Esophagus (tissue), 2 donors: ENCODE data around the gene SEMA5A. TPM values are rescaled to one million over a fixed set of nuclear protein-coding genes. Genes with fewer than 3 reads are reported as not detected.

ENCODE experiments used
- H3K27ac ChIP-seq, 2 donors: one replicate each; pipeline ENCODE4 v1.5.1; 2013; ENCODE audit warnings: low read depth in 2 of 2, mild to moderate bottlenecking in 2 of 2, inconsistent platforms in 1 of 2, low read length in 1 of 2, moderate library complexity in 1 of 2
- H3K27me3 ChIP-seq, 2 donors: one replicate each; pipeline ENCODE4 v1.6.1; 2013; ENCODE audit warnings: low read length in 2 of 2, control low read depth in 1 of 2, mild to moderate bottlenecking in 1 of 2; ENCODE audit not compliant: insufficient read depth in 2 of 2, control insufficient read depth in 1 of 2
- H3K36me3 ChIP-seq, 2 donors: one replicate each; pipeline ENCODE4 v1.6.1; 2013; ENCODE audit warnings: low read length in 1 of 2; ENCODE audit not compliant: control insufficient read depth in 2 of 2, insufficient read depth in 2 of 2
- H3K4me1 ChIP-seq, 2 donors: one replicate each; pipeline ENCODE4 v1.6.1; 2013; ENCODE audit warnings: low read length in 1 of 2; ENCODE audit not compliant: control insufficient read depth in 2 of 2, insufficient read depth in 2 of 2
- H3K4me3 ChIP-seq, 2 donors: one replicate each; pipeline ENCODE4 v1.5.1; 2013; ENCODE audit warnings: low read length in 2 of 2, mild to moderate bottlenecking in 2 of 2, low read depth in 1 of 2, moderate library complexity in 1 of 2
- H3K9me3 ChIP-seq, 2 donors: one replicate each; pipeline ENCODE4 v1.6.1; 2013; ENCODE audit warnings: mild to moderate bottlenecking in 2 of 2, low read depth in 1 of 2, low read length in 1 of 2, moderate library complexity in 1 of 2; ENCODE audit not compliant: control insufficient read depth in 2 of 2, insufficient read depth in 1 of 2
- WGBS, 2 donors: extraction: QIAGEN DNeasy Blood & Tissue Kit; methylation state at CpG; one replicate each; pipeline ENCODE4 v1.1.7; 2013; 5-methylcytosine and 5-hydroxymethylcytosine counted together
- polyA plus RNA-seq, 2 donors: library from polyadenylated mRNA; stranded (reverse); fragments of 200-250 nt; gene quantifications; one replicate each; pipeline ENCODE4 v1.2.3, GENCODE V29; 2013
- donor health status: healthy with polysubstance abuse.
- donor health status: Bipolar disorder and iron deficiency.

Gene SEMA5A
- polyA plus RNA-seq, 2 donors = 1.3 to 1.9 TPM

- no peak overlapping the region for H3K4me3 ChIP-seq
- no peaks in the 10 kb centered on the region for H3K36me3 ChIP-seq
- no peaks in the 10 kb centered on the region for H3K27me3 ChIP-seq
- H3K27ac ChIP-seq = no peak overlapping the region
- H3K9me3 ChIP-seq = peaks cover 2 to 3% of the 10 kb centered on the region in 2 donors
- WGBS, 2 donors = 57 to 79% methylated on average over 1 of the region's 1 CpG
- H3K4me1 ChIP-seq = no peaks in the 10 kb centered on the region
Observed at GRCh38 chr5:9423571-9423970, 122.3 kb downstream of the SEMA5A start.

DNA sequence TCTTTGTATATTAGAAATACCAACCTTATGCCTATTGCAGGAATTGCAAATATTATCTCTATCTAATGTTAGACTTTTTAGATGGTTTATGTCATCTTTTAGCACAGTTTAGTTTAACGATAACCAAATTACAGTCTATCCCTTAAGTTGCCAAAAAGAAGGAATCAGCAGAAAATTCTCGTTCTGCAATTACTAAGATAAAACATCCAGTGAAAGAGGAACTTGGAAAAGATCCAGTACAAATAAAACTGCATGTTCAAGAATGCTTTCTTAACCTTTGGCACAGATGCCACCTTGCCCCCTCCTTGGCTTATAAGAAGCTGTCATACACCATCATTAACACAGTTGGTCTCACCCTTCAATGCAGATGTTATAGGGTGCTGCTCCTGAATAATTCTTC, 124.0 kb downstream of the SEMA5A start:
- Histone ChIP-seq H3K9me3 (peaks cover 2 to 3% of the 10 kb centered on the region in 2 donors), H3K27ac (no peak overlapping the region), H3K4me3 (no peak overlapping the region), H3K27me3 (no peaks in the 10 kb centered on the region), H3K4me1 (no peaks in the 10 kb centered on the region), H3K36me3 (no peaks in the 10 kb centered on the region)
- 13 to 19% methylated on average over 2 of the region's 2 CpGs for WGBS, 2 donors

GRCh38 chr5:9419794-9420193, 126.1 kb downstream of the SEMA5A start:
- 89% methylated on average over 5 of the region's 5 CpGs for WGBS, 2 donors
- Histone ChIP-seq H3K4me1 (peaks cover 0 to 2% of the 10 kb centered on the region in 2 donors), H3K9me3 (peaks cover 2 to 6% of the 10 kb centered on the region in 2 donors), H3K27ac (no peak overlapping the region), H3K4me3 (no peak overlapping the region), H3K36me3 (peaks cover 0 to 2% of the 10 kb centered on the region in 2 donors), H3K27me3 (no peaks in the 10 kb centered on the region)

DNA sequence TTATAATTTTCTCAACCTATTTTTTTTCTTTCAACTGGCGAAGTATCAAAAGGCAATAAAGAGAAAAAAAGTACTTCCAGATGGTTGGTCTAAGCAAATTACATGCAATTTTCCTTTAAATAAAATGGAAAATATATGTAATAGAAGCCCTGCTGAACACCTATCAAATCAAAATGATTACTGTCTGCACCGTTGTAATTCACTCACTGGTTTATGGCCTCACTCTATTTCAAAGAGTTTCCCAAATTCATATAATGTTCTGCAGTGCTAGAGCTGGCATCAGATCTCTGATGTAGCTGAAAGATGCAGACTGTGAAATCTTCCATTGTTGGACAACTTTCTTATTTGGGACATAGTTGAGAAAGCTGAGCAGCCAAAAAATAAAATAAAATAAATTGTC, 130.3 kb downstream of the SEMA5A start:
- no peak overlapping the region for H3K4me3 ChIP-seq
- H3K27me3 ChIP-seq = no peaks in the 10 kb centered on the region
- H3K36me3 ChIP-seq = peaks cover 0 to 2% of the 10 kb centered on the region in 2 donors
- peaks cover 2 to 6% of the 10 kb centered on the region in 2 donors for H3K9me3 ChIP-seq
- H3K4me1 ChIP-seq = peaks cover 0 to 2% of the 10 kb centered on the region in 2 donors
- no peak overlapping the region for H3K27ac ChIP-seq
- WGBS, 2 donors = 81% methylated on average over 2 of the region's 2 CpGs

- H3K4me1 ChIP-seq = peaks cover 0 to 2% of the 10 kb centered on the region in 2 donors
- 89 to 90% methylated on average over 3 of the region's 3 CpGs for WGBS, 2 donors
- no peak overlapping the region for H3K27ac ChIP-seq
Observed at GRCh38 chr5:9415091-9415490, 130.8 kb downstream of the SEMA5A start.

GRCh38 chr5:9411142-9411541, 134.7 kb downstream of the SEMA5A start:
- H3K27ac ChIP-seq = no peak overlapping the region
- WGBS, 2 donors = 64 to 76% methylated on average over 4 of the region's 4 CpGs

More at GRCh38 chr5:9415091-9415490, 130.8 kb downstream of the SEMA5A start:
- no peaks in the 10 kb centered on the region for H3K27me3 ChIP-seq
- H3K36me3 ChIP-seq = peaks cover 0 to 2% of the 10 kb centered on the region in 2 donors
- peaks cover 2 to 6% of the 10 kb centered on the region in 2 donors for H3K9me3 ChIP-seq
- H3K4me3 ChIP-seq = no peak overlapping the region

DNA sequence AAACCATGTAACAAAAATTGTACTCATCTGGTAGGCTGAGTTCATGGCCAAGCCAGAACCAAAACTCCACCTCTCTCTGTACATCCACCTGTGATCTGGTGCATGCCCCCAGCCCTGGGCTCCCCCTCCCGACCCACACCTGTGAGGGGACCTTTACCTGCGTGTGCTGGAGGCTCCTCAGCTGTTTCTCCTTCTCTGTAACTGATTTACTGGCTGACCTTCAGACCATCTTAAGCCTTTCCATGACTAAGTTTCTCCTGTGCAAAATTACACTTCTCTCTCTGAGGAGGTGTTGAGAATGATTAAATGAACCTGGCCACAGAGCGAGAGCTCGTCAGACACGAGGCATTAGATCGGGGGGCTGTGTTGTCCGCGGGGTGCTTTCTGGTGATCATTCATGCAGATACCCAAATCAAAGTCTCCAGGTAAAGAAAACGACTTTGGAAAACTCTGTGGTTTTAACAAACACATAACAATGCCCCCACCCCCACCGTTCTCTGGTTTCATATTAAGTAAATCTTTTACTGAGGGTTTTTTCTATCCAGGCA, 136.4 kb downstream of the SEMA5A start:
- no peak overlapping the region for H3K4me3 ChIP-seq
- WGBS, 2 donors = 69 to 79% methylated on average over 10 of the region's 10 CpGs

More at GRCh38 chr5:9411142-9411541, 134.7 kb downstream of the SEMA5A start:
- H3K36me3 ChIP-seq = no peaks in the 10 kb centered on the region
- H3K4me1 ChIP-seq = no peaks in the 10 kb centered on the region
- no peaks in the 10 kb centered on the region for H3K27me3 ChIP-seq
- no peak overlapping the region for H3K4me3 ChIP-seq
- H3K9me3 ChIP-seq = no peaks in the 10 kb centered on the region

GRCh38 chr5:9408964-9409363, 136.9 kb downstream of the SEMA5A start:
- no peaks in the 10 kb centered on the region for H3K36me3 ChIP-seq
- no peak overlapping the region for H3K27ac ChIP-seq
- H3K27me3 ChIP-seq = no peaks in the 10 kb centered on the region
- no peaks in the 10 kb centered on the region for H3K9me3 ChIP-seq
- WGBS, 2 donors = 54 to 58% methylated on average over 5 of the region's 5 CpGs
- H3K4me3 ChIP-seq = no peak overlapping the region
- no peaks in the 10 kb centered on the region for H3K4me1 ChIP-seq

More for the DNA sequence above, 136.4 kb downstream of the SEMA5A start:
- H3K27ac ChIP-seq = no peak overlapping the region
- H3K4me1 ChIP-seq = no peaks in the 10 kb centered on the region
- H3K27me3 ChIP-seq = no peaks in the 10 kb centered on the region
- no peaks in the 10 kb centered on the region for H3K36me3 ChIP-seq
- no peaks in the 10 kb centered on the region for H3K9me3 ChIP-seq

- WGBS, 2 donors = 95 to 96% methylated on average over 1 of the region's 1 CpG
- Histone ChIP-seq H3K27me3 (no peaks in the 10 kb centered on the region), H3K9me3 (no peaks in the 10 kb centered on the region), H3K4me1 (no peaks in the 10 kb centered on the region), H3K4me3 (no peak overlapping the region), H3K27ac (no peak overlapping the region), H3K36me3 (no peaks in the 10 kb centered on the region)
Observed at GRCh38 chr5:9405196-9405754, 140.6 kb downstream of the SEMA5A start.
